ENCODE results near the gene CTSD. TPM values are rescaled to one million over a fixed set of nuclear protein-coding genes. Genes with fewer than 3 reads are reported as not detected.

CTSD gene
- total and polyA plus RNA-seq, 9 donors: 89.0 to 545 (median 191) TPM

DNA sequence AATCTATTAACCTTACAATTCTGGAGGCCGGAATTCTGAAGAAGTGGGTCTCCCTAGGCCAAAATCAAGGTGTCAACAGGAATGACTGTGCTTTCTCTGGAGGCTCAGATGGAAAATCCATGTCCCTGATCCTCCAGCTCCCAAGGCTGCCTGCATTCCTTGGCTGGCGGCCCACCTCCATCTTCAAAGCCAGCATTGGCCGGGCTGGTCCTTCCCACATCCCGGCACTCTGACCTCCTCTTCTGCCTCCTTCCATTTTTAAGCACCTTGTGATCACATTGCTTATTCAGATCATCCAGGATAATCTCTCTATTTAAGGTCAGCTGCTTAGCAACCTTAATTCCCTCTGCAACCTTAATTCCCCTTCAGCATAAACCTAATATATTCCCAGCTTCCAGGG is 22.7 kb upstream of the CTSD start:
- DNase-seq: no peak
- TF ChIP-seq EP300 (IDR thresholded peaks at IDR 0.05): no peak
- TF ChIP-seq POLR2A (IDR thresholded peaks at IDR 0.05): no peak
- Histone ChIP-seq H3K4me1 (ENCODE audit: insufficient read depth) (no peaks in the 10 kb centered on the region), H3K4me3 (no peak overlapping the region), H3K27me3 (no peaks in the 10 kb centered on the region), H3K27ac (no peak overlapping the region), H3K36me3 (no peaks in the 10 kb centered on the region), H3K9me3 (no peaks in the 10 kb centered on the region)
- intact Hi-C loops (cut with DNase I): loop anchor here in 1 of 4 donors (10.0 kb wide), 1 partner anchor 52 kb away; no protein-coding TSS in a partner anchor
- WGBS, 3 donors: 72 to 77% (median 75%) methylated on average over 4 of the region's 4 CpGs

DNA sequence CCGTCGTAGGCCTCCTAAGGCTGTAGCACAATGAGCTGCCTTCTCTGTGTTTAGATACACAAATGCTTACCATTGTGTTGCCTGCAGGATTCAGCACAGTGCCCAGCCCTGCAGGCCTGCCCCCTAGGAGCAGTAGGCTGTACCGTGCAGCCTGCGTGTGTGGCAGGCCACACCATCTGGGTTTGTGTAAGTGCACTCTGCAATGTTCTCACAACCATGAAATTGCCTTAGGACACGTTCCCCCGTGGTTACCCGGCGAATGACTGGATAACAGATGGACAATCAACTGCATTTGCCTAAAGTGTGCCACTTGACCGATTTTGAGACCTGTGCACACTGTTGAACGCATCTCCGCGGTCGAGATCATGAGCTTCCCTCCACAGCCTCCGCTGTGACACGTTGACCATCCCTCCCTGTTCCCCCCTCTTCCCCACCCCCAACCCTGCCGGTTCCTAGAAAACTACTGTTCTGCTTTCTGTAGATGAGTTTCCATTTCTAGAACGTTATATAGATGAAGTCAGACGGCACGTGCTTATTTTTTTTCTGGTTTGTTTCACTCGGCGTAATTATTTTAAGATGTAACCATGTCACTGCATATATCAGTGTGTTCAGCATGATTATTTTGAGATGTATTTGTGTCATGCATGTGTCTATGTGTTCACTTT is 22.2 kb upstream of the CTSD start:
- 80 to 83% (median 82%) methylated on average over 21 of the region's 21 CpGs for WGBS, 3 donors
- Histone ChIP-seq H3K4me1 (ENCODE audit: insufficient read depth) (no peaks in the 10 kb centered on the region), H3K27ac (no peak overlapping the region), H3K4me3 (no peak overlapping the region), H3K27me3 (no peaks in the 10 kb centered on the region), H3K36me3 (no peaks in the 10 kb centered on the region), H3K9me3 (no peaks in the 10 kb centered on the region)
- intact Hi-C loops (cut with DNase I): loop anchor here in 1 of 4 donors (10.0 kb wide), 1 partner anchor 51 kb away; no protein-coding TSS in a partner anchor
- no peak for TF ChIP-seq POLR2A (IDR thresholded peaks at IDR 0.05)
- TF ChIP-seq EP300 (IDR thresholded peaks at IDR 0.05): no peak
- TF ChIP-seq, protein P1, sequence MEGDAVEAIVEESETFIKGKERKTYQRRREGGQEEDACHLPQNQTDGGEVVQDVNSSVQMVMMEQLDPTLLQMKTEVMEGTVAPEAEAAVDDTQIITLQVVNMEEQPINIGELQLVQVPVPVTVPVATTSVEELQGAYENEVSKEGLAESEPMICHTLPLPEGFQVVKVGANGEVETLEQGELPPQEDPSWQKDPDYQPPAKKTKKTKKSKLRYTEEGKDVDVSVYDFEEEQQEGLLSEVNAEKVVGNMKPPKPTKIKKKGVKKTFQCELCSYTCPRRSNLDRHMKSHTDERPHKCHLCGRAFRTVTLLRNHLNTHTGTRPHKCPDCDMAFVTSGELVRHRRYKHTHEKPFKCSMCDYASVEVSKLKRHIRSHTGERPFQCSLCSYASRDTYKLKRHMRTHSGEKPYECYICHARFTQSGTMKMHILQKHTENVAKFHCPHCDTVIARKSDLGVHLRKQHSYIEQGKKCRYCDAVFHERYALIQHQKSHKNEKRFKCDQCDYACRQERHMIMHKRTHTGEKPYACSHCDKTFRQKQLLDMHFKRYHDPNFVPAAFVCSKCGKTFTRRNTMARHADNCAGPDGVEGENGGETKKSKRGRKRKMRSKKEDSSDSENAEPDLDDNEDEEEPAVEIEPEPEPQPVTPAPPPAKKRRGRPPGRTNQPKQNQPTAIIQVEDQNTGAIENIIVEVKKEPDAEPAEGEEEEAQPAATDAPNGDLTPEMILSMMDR (IDR thresholded peaks at IDR 0.05): no peak
- DNase-seq: no peak

DNA sequence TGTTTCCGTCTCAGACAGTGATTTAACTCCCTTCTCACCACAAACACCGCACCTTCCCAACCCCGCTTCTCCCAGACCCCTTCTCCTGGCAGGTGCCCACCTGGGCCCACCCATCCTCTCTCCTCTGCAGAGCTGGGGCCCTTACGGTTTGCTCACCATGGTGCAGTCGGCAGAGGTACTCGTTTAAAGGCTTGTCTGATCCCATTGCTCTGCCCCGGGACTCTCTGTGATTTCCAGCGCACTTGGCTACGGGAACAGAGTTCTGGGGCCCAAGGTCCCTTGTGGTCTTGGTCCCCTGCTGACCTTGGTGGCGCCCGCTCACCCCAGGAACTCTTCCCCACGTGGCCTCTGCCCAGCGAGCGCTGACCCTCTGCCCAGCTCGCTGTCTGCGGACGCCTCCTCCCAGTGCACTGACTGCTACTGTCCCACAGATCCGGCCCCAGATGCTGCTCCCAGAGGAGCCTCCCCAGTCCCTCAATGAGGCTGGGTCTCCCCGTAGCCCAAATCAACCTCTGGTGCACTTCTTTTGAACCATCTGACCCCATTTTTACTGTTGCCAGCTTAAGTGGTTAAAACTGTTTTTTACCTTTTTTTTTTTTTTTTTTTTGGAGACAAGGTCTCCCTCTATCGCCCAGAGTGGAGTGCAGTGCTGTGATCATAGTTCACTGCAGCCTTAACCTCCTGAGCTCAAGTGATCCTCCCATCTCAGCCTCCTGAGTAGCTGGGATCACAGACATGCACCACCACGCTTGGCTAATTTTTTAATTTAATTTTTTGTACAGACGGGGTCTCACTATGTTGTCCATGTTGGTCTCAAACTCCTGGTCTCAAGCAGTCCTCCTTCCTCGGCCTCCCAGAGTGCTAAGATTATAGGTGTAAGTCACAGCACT is 21.3 kb upstream of the CTSD start:
- 79 to 81% (median 80%) methylated on average over 23 of the region's 23 CpGs for WGBS, 3 donors
- Histone ChIP-seq H3K4me1 (ENCODE audit: insufficient read depth) (no peaks in the 10 kb centered on the region), H3K27ac (no peak overlapping the region), H3K9me3 (no peaks in the 10 kb centered on the region), H3K36me3 (no peaks in the 10 kb centered on the region), H3K27me3 (no peaks in the 10 kb centered on the region), H3K4me3 (no peak overlapping the region)
- no peak for DNase-seq
- intact Hi-C loops (cut with DNase I): loop anchor here in 1 of 4 donors (10.0 kb wide), 1 partner anchor 50 kb away; no protein-coding TSS in a partner anchor
- TF ChIP-seq, protein P1 (IDR thresholded peaks at IDR 0.05): no peak
- no peak for TF ChIP-seq POLR2A (IDR thresholded peaks at IDR 0.05)

DNA sequence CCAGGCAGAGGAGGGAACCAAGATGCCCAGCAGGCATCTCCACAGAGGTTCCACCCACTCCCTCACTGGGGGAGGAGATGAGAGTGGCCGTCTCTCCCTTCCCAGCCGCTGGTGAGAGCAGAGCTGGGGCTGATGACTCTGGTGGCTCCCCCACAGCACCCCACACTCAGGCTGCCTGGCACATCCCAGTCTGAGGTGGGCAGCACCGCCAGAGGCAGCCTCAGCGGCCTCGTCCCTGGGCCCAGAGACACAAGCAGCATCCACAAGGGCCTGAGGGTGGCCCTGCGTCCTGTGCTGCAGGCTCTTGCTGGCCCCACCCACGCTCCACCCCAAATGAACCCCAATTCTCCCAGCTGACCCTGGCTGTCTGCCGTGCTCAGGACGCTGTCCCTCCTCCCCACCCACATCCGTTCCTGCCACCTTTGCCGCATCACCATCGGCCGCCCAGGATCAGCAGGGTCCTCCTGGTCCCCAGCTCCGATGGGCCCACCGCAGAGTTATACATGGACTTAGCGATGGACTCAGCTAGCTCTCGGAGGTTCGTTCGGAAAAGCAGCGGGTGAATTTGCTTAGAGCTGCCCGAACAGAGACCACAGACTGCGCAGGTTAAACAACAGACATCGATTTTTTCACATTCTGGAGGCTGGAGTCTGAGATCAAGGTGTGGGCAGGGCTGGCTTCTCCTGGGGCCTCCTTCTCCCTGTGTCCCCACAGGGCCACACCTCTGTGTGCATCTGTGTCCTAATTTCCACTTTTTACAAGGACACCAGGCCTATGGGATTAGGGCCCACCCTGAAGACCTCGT is 20.2 kb upstream of the CTSD start:
- Histone ChIP-seq H3K4me1 (ENCODE audit: insufficient read depth) (no peaks in the 10 kb centered on the region), H3K9me3 (no peaks in the 10 kb centered on the region), H3K36me3 (no peaks in the 10 kb centered on the region), H3K27ac (no peak overlapping the region), H3K27me3 (no peaks in the 10 kb centered on the region), H3K4me3 (no peak overlapping the region)
- 76 to 80% (median 77%) methylated on average over 24 of the region's 24 CpGs for WGBS, 3 donors
- TF ChIP-seq, protein P1 (IDR thresholded peaks at IDR 0.05): no peak
- TF ChIP-seq EP300 (IDR thresholded peaks at IDR 0.05): no peak
- TF ChIP-seq POLR2A (IDR thresholded peaks at IDR 0.05): no peak
- intact Hi-C loops (cut with DNase I): loop anchor here in 1 of 4 donors (10.0 kb wide), 1 partner anchor 49 kb away; no protein-coding TSS in a partner anchor
- no peak for DNase-seq
